Activated T-helper 2 cell treated with anti-CD3 and anti-CD28 coated beads, Interferon-gamma antibody, Interleukin-2, Interleukin-4, amounts not matched to agents 10 μg/mL and 5 μg/mL and 100 μg/mL, durations not matched to agents 14 hours and 24 hours and 36 hours (primary cell): Measurements from ENCODE around the gene DDX42. TPM values are rescaled to one million over a fixed set of nuclear protein-coding genes. Genes with fewer than 3 reads are reported as not detected.
"Not testable (repeated sequence)": the region's sequence is repeated elsewhere in the genome, so short reads cannot be mapped to it uniquely, and the experiment has no call there.

Experiments used
- DNase-seq: peaks from one replicate; pipeline ENCODE4 v3.0.0; 2021; ENCODE audit warnings: low spot score
- H3K27ac Mint-ChIP-seq: one replicate; pipeline ENCODE4 v1.8.0; 2021; ENCODE audit warnings: mixed read lengths
- H3K27me3 Mint-ChIP-seq: one replicate; pipeline ENCODE4 v1.8.0; 2021; ENCODE audit warnings: low read depth, mixed read lengths
- H3K36me3 Mint-ChIP-seq: one replicate; pipeline ENCODE4 v1.8.0; 2021; ENCODE audit warnings: low read depth, mixed read lengths
- H3K4me1 Mint-ChIP-seq: one replicate; pipeline ENCODE4 v1.8.0; 2021; ENCODE audit warnings: low read depth, mixed read lengths
- H3K4me3 Mint-ChIP-seq: one replicate; pipeline ENCODE4 v1.8.0; 2021; ENCODE audit warnings: low read depth, mild to moderate bottlenecking, moderate library complexity, mixed read lengths
- H3K9me3 Mint-ChIP-seq: one replicate; pipeline ENCODE4 v1.8.0; 2021; ENCODE audit warnings: mixed read lengths
- intact Hi-C: fragments of 100-400 bp; cut with micrococcal nuclease; formaldehyde crosslinking; loops from one replicate; pipeline ENCODE4 v1.15.1; 2023
- total RNA-seq: library from RNA; stranded (reverse); gene quantifications from 2 replicates; pipeline ENCODE4 v1.2.3, GENCODE V29; 2022

The DDX42 gene
- total RNA-seq, 1 donor from 2014 or later = 138 TPM

- H3K4me1 Mint-ChIP-seq = peaks cover 8% of the 10 kb centered on the region
- intact Hi-C loops = no loop called here
- no peak overlapping the region for H3K27ac Mint-ChIP-seq
- peaks cover 6% of the 10 kb centered on the region for H3K36me3 Mint-ChIP-seq
- peaks cover 17% of the 10 kb centered on the region for H3K27me3 Mint-ChIP-seq
- DNase-seq = no peak
- no peak overlapping the region for H3K4me3 Mint-ChIP-seq
- H3K9me3 Mint-ChIP-seq = peaks cover 12% of the 10 kb centered on the region
Measured at GRCh38 chr17:63850401-63850800, 76.4 kb downstream of the DDX42 start.

- H3K36me3 Mint-ChIP-seq = peaks cover under 1% of the 10 kb centered on the region
- H3K9me3 Mint-ChIP-seq = peaks cover 7% of the 10 kb centered on the region
Measured at GRCh38 chr17:63853260-63853659, 79.3 kb downstream of the DDX42 start.

GRCh38 chr17:63854709-63855108, 80.7 kb downstream of the DDX42 start:
- Mint-ChIP-seq H3K36me3 (no peaks in the 10 kb centered on the region), H3K27me3 (peaks cover 20% of the 10 kb centered on the region), H3K27ac (no peak overlapping the region), H3K4me1 (no peaks in the 10 kb centered on the region), H3K9me3 (no peaks in the 10 kb centered on the region), H3K4me3 (no peak overlapping the region)
- intact Hi-C loops = no loop called here
- DNase-seq = no peak

More at GRCh38 chr17:63853260-63853659, 79.3 kb downstream of the DDX42 start:
- Mint-ChIP-seq H3K27me3 (peaks cover 20% of the 10 kb centered on the region), H3K27ac (no peak overlapping the region), H3K4me1 (peaks cover 5% of the 10 kb centered on the region), H3K4me3 (no peak overlapping the region)
- intact Hi-C loops = no loop called here
- DNase-seq = no peak

- no peak for DNase-seq
- Mint-ChIP-seq H3K27me3 (peaks cover 21% of the 10 kb centered on the region), H3K36me3 (no peaks in the 10 kb centered on the region), H3K4me3 (no peak overlapping the region), H3K9me3 (no peaks in the 10 kb centered on the region), H3K27ac (no peak overlapping the region), H3K4me1 (no peaks in the 10 kb centered on the region)
- intact Hi-C loops = no loop called here
Measured at GRCh38 chr17:63855185-63855584, 81.2 kb downstream of the DDX42 start.

GRCh38 chr17:63856425-63856824, 82.5 kb downstream of the DDX42 start:
- intact Hi-C loops, H3K9me3 Mint-ChIP-seq, H3K36me3 Mint-ChIP-seq, H3K4me1 Mint-ChIP-seq, DNase-seq, H3K4me3 Mint-ChIP-seq, H3K27ac Mint-ChIP-seq: not testable (repeated sequence)
- H3K27me3 Mint-ChIP-seq = peaks cover 18% of the 10 kb centered on the region

GRCh38 chr17:63859257-63859656, 85.3 kb downstream of the DDX42 start:
- no peaks in the 10 kb centered on the region for H3K9me3 Mint-ChIP-seq

GRCh38 chr17:63866625-63867024, 92.7 kb downstream of the DDX42 start:
- DNase-seq, H3K4me3 Mint-ChIP-seq, H3K9me3 Mint-ChIP-seq, intact Hi-C loops, H3K27me3 Mint-ChIP-seq, H3K36me3 Mint-ChIP-seq, H3K4me1 Mint-ChIP-seq, H3K27ac Mint-ChIP-seq: not testable (repeated sequence)

More at GRCh38 chr17:63859257-63859656, 85.3 kb downstream of the DDX42 start:
- no peak for DNase-seq
- H3K27ac Mint-ChIP-seq = no peak overlapping the region
- H3K36me3 Mint-ChIP-seq = no peaks in the 10 kb centered on the region
- no peaks in the 10 kb centered on the region for H3K4me1 Mint-ChIP-seq
- intact Hi-C loops = no loop called here
- peaks cover 8% of the 10 kb centered on the region for H3K27me3 Mint-ChIP-seq
- no peak overlapping the region for H3K4me3 Mint-ChIP-seq

Other genes with a start within 250 kb of the DDX42 start
- 118 and 119 TPM in 2 replicates for gene DCAF7, start 223.7 kb upstream of the DDX42 start, total RNA-seq
- 20.4 and 22.4 TPM in 2 replicates for gene TACO1, start 173.3 kb upstream of the DDX42 start, total RNA-seq
- gene MAP3K3, start 151.8 kb upstream of the DDX42 start, total RNA-seq = 27.9 and 28.7 TPM in 2 replicates
- 178 and 182 TPM in 2 replicates for gene LIMD2, start 74.0 kb upstream of the DDX42 start, total RNA-seq
- gene STRADA, start 32.4 kb upstream of the DDX42 start, total RNA-seq = 54.0 and 57.4 TPM in 2 replicates
- gene CCDC47, start 573 bp upstream of the DDX42 start, total RNA-seq = 70.0 and 73.7 TPM in 2 replicates
- gene PSMC5, start 53.3 kb downstream of the DDX42 start, total RNA-seq = 185 and 204 TPM in 2 replicates
- 75.0 and 80.7 TPM in 2 replicates for gene FTSJ3, start 53.5 kb downstream of the DDX42 start, total RNA-seq
- gene SMARCD2, start 68.5 kb downstream of the DDX42 start, total RNA-seq = 129 and 130 TPM in 2 replicates
- not detected in 2 replicates for gene CSH2, start 99.5 kb downstream of the DDX42 start, total RNA-seq
- gene GH2, start 107.8 kb downstream of the DDX42 start, total RNA-seq = not detected in 2 replicates
- not detected in 2 replicates for gene CSH1, start 122.4 kb downstream of the DDX42 start, total RNA-seq
- not detected in 2 replicates for gene CSHL1, start 137.1 kb downstream of the DDX42 start, total RNA-seq
- gene GH1, start 144.7 kb downstream of the DDX42 start, total RNA-seq = not detected in 2 replicates
- 28.8 and 33.2 TPM in 2 replicates for gene CD79B, start 158.2 kb downstream of the DDX42 start, total RNA-seq
- gene SCN4A, start 198.7 kb downstream of the DDX42 start, total RNA-seq = 0.11 and 0.14 TPM in 2 replicates
- 0.14 and 0.18 TPM in 2 replicates for gene PRR29, start 224.2 kb downstream of the DDX42 start, total RNA-seq
- gene ICAM2, start 246.5 kb downstream of the DDX42 start, total RNA-seq = 83.2 and 85.6 TPM in 2 replicates